DMS153 treated with DMSO at 0.1 percent for 48 hours (cell line): ENCODE results near the gene CSF1R.
A peak's percentile ranks its signal among the peaks of the same experiment; 100 is the strongest.

Experiments used
- DNase-seq: peaks from one replicate; lab custom pipeline; 2025; ENCODE audit not compliant: unreplicated experiment; lab: John Stamatoyannopoulos, UW

Gene CSF1R

DNA sequence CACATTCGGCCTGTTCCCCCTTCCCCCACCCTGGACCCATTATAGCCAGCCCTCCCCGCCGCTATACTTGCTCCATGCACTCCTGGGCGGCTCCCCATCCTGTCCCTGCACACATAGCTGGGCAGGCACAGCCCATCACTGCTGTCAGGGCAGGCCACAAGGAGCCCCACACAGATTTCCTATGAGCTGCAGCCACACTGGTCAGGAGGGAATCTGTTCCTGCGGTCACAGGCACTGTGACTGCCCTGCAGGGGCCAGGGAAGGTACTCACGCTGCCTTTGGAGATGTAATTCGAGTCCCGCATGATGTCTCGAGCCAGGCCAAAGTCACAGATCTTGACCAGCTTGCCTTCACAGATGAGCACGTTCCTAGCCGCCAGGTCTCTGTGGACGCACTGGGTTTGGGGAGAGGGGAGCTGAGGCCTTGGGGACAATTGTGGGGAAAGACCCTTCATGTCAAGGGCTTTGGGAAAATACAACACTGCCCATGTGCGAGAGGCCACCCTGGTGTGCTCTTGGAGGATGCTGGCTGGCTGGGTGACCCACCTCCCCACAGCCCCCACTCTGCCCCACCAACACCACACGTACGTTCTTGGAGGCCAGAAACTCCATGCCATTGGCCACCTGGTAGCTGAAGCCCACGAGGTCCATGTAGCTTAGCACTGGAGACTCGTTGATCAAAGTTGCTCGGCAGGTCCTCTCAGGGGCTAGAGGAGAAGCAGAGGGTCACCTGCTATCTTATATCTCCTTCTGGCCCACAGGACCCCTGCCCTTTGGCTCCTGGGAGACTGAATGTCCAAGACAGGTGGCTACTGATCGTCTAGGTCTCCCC lies 34.5 kb upstream of the CSF1R start:
- no peak for DNase-seq

DNA sequence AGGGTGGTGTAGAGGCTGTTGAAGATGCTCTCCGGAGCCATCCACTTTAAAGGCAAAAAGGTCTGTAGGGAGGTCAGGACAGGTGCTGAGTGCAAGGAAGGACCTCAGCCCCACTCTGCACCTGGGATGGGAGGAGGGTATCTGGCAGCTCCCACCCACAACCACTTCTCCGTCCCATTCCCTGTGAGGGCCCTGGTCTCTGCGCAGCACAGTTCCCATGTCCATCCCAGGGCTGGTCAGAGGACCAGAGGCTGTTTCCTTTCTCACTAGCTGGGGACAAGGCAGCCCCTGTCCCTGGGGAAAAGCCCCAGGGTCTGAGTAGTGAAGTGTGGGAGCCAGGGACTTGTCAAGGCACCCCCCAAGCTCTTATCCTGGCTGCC lies 33.7 kb upstream of the CSF1R start:
- no peak for DNase-seq

DNA sequence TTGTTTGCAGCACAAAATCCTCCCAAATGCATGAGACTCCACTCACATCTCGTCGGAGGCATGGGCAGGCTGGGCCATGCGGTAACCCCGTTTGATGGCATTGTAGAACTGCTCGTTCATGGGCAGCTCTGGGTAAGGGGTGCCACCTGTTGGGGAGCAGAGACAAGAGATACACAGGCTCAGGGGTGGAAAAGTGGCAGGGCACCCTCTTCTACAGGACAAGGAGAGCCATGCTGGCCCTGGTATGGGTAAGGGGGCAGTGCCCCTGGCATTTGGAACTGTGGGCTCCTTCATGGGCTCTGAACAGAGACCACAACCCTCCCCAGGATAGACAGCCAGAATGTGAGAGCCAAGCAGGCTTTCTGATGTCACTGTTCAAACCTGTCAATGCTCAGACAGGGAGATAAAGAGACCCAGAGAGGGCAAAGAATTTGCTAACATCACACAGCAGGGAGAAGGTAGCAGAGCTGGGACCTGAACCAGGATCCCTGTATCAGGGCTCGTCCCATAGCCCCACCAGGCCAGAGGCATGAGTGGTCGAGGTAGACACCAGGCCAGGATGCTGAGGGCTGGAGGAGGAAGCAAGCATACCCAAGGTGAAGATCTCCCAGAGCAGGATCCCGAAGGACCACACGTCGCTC lies 33.2 kb upstream of the CSF1R start:
- no peak for DNase-seq

DNA sequence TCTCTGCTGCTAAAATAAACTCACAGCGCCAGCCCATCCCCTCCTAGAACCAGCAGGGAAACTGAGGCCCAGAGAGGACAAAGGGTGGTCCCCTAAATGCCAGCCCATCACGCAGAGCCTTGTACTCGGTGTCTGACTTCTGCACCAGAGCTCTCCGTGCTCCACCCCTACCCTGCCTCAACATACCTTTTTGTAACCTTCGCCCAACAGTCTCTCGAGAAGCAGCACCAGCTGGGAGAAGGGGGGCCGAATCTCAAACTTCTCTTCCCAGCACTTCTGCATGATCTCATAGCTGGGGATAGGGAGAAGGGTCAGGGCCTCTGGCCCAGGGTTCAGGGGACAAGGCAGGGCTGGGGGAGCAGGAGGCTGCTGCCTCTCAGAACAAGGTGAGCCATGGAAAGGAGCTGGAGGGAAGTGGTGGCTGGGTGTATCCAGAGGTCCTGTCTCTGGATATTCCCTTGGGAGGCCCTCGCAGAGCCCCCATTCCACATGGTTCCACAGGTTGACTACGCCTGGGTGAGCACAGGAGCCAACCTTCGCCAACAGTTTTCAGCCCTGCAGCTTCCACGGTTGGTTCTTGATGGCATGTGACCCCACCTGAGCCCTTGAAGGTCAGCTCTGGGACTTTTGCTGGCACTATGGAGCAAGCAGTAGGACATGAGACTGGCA lies 32.3 kb upstream of the CSF1R start:
- DNase-seq, result no peak

DNA sequence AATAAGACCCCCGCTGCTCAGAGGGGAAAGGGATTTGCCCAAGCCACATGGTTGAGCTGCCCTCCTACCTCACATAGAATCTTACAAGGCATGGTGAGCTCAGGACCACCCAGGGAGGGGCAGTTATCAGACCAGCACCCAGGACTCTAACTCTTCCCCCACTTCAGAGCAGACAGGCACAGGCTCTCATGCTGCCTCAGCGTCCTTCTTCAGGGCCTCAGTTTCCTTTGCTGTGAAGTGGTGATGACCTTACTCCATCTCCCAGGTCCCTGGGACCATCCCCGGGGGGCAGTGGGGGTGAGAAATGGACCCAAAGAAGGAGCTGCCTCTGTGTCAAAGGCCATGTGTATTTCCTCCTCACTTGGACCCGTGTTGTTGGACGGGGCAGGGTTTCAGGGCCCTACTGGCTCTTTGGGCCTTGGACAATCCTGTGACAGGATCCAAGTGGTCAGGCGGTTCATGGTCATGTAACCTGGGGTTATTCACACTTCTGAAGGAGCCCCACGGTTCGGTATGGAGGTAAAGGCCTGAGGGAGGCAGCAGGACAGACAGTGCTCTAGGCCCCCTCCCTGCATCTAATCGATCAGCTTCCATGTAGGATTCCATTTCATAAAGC lies 31.7 kb upstream of the CSF1R start:
- DNase-seq, result no peak

DNA sequence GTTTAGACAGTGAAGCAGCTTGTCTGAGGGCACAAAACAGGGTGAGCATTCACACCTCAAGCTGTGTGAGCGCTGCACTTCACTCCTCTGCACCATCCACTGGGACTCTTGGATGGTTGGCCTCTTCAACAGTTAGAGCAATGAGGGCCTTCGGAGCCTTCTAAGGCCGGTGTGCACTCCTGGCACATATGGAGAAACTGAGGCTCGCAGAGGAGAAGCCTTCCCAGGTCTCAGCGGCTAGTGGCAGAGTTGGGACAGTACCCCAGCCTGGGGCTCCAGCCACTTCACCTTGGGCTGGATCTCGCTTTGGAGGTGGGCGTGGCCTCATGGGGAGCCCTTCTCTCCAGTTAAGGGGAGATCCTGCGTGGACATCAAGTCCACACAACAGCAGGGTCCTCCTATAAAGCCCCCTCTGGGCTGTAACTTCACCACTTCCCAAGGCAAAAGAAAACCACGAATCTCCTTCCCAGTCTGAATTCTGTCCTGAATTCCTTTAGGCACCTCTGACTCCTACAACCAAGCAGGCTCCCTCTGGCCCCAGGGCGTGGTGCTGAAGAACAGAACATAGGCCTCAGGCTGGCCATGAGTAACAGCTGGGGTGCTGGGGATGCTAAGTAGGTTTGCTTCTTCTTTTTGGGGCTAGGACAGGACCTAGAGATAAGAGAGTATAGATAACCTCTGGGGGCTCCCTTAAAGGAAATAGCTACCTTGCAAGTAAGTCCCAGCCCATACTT lies 30.5 kb upstream of the CSF1R start:
- DNase-seq, result no peak

DNA sequence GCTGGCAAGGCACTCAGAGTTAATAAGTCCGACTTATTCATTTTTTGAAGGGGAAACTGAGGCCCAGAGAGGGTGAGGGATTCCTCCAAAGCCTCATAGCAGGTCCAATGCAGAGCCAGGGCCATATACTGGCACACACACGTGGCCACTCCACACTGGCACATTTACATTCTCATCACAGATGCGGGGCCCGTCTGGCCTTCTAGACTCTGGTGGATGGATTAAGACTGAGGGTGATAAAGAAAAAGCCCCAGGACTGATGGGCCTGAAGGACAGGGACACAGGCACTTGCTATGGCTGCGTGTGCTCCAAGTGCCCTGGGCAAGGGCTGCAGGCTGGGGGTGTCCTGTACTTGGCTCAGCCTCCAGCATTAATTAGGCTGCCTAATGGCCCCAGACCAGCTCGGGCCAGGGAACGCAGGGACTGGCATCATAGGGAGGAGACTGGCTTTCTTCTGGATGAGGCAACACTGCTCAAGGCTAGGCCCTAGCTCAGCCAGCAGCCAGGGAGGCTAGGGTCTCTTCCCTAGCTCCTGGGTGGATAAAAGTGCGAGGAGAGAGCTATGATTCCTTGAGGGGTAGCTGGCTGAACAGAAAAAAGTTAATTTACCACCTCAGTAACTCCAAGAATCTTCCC lies 28.5 kb upstream of the CSF1R start:
- DNase-seq, result no peak

DNA sequence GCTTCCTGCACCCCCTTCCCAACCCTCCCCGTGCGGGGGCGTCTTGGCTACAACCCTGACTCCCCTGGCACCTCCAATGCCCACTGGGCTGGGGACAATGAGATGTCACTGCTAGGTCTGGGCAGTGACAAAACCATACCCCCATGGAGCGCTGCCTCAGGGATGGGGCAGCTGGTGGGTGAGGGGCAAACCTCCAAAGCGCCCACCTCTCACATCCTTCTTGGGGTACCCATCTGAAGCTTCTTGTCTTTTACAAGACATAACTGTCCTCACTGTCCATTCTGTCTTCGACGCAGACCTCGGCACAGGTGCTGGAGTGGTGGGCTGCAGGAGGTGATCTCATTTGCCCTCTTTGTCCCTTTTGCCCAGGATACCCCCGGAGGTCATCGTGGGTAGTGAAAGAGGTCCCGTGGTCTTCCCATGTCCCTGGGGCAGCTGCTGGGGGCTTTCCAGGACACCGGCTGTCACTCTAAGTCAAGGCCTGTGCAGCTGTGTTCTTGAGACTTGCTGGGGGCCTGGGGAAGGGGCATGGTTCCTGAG lies 27.8 kb upstream of the CSF1R start:
- no peak for DNase-seq

DNA sequence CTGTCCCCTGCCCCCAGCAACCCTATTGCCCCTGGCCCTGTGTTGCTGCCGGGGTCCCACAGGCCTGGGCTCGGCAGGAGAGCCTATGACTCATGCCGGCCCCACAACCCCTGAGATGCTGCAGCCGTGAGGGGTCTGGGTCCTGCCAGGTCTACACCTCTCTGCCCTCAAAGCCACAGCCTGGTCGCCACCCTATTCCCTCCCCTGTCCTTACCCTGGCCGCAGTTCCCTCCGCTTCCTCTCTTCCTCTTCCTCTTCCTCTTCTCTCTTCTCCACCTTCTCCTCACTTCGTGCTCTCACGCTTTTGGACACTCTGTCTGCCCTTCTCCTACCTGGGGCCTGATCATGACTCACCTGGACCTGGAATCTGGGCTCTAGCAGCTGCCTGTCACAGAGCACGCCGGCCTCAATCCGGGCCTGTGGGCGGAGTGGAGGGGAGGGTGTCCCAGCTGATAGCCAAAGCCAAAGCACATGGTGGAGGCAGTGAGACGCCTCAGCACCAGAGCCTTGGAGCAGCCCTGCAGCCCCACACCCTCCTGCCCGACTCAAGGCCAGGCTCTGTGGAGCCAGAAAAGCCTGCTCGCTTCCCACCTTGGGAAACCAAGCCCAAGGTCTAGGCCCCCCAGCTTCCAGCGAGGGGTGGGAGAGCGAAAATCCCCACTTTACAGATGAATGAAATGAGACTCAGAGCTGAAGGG lies 26.8 kb upstream of the CSF1R start:
- DNase-seq, result no peak

DNA sequence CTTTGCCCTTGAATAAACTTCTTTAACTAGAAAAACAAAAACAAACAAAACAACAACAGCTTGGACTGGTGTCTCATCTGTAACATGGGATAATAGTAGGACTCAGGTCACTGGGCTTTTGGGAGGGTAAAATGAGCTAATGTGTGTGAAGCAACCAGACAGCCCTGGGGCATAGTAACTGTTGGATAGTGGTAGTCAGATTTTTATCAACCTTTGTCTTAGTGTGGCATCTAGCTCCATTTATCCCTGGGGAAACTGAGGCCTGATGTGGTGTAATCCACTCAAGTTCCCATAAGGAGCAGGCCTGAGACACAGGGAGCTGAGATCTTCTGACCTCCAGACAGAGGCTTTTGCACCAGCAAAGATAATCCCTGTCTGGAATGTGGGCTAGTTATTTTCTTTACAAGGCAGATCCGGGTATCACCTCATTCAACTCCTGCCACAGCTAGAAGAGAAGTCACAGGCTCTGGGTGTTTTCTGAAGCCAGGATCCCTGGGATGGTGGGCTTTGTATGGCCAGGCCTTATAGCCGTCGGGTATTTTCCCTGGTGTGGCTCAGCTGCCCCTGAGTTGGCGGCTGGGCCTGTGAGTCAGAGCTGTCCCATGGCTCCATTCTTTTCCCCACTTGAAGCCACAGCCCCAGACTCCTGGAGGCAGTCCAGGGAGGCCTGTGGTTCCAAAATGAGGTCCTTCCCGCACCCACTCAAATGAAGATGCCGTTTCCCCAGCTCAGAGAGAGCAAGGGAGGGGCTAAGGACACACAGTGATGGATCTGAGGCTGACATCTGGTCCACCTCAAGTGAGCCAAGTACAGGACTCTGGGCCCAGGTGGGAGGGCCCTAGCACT lies 26.1 kb upstream of the CSF1R start:
- no peak for DNase-seq

DNA sequence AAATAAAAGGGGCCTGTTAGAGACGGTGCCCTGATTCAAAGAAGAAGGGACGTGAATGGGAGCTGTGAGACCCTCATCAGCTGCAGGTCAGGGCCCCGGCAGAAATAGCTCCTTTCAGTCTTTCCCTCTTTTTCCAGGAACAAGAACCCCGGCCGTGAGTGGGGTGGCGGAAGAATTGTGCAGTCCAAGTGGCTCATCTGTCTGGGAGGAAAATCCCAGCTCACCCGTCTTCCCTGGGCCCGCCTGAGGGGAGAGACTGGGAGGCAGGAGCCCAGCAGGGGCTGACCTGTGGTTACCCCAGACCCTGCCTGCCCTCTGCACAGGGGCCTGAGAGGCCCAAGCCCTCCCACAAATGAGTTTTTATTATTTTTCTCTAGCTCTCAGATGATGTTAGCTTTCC lies 24.8 kb upstream of the CSF1R start:
- no peak for DNase-seq

DNA sequence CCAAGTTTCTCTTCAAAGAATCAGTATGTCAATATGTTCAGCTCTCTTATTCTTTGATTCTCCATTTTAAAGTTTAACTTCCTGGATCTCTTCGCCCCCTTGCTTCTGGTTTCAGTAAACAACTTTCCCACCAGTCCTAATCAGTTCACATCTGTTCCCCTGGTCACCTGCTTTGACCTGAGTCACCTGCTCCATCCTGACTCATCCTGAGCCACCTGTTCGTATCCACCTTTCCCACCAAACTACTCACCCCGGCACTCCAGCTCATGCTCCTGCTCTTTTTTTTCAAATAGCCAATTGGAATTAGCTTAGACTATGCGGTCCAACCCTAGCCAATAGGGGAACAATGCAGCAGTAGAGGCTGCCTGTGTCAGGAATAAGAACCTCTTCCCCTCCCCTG lies 23.6 kb upstream of the CSF1R start:
- no peak for DNase-seq

DNA sequence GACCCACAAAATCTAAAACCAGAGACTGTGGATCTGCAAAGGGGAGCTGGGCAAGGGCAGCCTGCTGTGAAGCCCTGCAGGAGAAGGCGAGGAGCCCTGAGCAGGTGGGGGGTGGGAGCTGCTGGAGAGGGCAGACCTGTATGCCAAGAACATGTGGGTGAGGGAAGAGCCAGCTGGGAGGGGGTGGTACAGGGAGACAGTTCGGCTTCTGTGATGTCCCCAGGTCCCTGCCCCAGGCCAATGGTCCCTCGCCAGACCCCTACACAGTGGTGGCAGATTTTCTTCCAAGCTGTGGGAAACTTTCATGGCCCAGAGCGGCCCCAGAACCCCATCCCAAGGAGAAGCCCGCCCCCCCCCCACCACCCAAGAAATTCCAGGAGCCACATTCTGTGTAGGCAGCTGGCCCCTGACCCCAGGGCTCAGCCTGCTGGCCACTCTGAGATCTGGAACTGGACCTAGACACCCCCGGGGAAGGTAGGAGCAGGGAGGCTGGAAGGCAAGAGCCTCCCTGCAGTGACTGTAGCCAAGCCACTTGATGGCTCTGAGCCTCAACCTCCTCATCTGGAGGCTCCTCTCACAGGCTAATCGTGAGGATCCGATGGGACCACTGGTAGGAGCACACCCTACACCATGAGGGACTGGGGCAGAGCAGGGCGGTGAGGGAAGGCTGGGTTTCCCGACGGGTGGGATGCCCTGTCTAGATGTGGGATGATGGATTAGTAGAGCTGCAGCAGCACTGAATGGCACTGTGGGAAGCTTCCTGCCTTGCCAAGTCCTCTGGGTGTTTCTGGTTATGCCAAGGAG lies 22.6 kb upstream of the CSF1R start:
- DNase-seq, result no peak

DNA sequence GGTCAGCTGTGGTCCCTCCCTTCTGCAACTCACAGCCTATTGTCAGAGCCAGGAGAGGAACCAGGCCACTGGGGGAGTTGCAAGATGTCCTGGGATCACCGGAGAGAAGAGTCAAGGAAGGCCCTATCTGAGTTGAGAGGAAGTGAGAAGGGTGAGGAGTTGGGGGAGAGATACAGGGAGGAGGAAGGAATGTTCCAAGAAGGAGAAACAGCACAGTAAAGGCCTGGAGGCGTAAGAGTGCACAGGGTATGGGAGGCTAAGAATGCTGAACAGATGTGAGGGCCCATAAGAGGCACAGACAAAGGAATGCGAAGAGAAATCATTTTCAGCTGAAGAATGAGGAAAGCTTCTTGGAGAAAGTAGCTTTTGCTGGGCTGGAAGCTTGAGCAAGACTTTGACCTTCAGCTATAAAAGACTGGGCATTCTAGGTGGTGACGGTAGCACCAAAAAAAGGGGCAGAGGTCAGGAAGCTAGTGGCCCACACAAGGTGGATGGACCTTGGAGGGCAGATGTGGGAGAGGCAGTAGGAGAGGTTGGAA lies 21.6 kb upstream of the CSF1R start:
- no peak for DNase-seq

DNA sequence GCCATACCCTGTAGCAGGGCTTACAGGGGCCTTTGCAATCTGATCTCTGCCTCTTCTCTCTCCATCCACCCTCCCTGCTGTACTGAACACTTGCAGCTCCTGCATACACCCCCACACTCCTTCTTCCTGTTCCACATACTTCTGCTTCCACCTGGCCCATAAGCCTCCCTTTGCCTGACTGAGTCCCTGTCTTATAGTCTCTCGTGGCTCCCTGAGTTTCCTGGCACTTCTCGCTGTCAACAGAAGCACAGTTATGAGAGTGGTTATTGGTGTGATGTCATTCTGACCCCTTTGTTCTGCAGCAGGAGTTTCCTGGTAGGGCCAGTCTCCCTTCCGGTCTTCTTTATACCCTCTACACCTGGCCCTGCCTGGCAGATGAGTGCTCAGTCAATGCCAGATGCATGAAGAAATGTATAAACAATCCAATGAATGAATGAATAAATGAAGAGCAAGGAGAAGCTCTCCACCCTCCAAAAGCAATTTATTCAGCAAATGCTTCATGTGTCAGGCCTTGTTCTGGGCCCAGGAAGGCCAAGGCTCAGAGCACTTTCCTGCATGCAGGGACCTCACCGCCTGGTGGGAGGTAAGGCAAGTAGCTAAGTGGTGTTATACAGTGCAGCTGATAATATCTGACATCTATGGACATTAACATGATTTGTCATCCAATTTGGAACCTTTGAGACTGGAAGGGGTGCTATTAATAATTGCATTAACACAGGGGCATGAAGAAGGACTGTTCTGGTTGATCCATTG lies 20.5 kb upstream of the CSF1R start:
- DNase-seq, result peak; percentile 39

DNA sequence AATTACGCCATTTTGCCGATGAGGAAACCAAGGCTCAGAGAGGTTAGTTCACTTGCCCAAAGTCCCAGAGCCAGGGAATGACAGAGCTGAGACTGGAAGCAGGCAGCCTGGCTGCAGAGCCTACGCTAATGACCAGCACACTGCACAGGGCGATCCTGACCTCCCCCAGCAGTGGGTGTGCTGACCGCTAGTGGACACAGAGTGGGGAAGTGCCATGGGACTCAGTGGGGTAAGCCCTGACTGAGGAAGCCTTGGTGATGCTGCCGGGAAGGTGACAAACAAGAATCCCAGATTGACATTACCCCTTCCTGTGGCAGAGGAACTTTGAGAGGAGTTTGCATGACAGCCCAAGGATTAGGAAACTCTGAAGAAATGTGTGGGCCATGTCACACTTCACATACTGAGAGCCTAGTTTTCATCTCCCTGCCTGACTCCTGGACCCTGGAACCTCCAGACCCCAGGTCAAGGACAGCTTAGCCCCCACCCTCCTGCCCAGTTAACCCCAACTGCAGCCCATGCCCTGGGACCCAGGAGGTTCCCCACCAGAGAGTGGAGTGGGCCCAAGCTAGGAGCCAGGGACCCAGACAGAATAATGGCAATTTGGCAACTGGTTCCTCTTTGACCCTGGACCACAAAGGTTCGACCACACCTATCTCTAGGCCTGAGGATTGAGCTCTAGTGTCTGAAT lies 19.7 kb upstream of the CSF1R start:
- DNase-seq, result no peak

DNA sequence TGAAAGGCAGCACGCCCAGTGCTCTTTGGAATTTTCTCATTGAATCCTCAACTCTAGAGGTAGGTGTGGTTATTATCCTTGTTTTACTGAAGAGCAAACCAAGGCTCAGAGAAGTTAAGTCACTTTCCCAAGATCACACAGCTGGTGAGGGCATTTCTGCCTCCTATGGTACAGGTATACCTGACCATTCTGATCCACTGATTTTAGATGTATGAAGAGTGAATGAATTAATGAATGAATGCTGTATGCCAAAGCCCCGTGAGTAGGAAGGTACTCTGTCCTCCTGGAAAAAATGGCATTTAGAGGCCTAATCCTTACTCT lies 18.2 kb upstream of the CSF1R start:
- DNase-seq, result no peak
